ENCODE measurements around the gene MAPKAP1. TPM values are rescaled to one million over a fixed set of nuclear protein-coding genes. Genes with fewer than 3 reads are reported as not detected.

MAPKAP1 gene
- total and polyA plus RNA-seq, 9 of the 15 experiments (the other 6 are each of a cell fraction or from before 2014, with no cell fraction given), result 2.6 to 82.1 (median 61.1) TPM

DNA sequence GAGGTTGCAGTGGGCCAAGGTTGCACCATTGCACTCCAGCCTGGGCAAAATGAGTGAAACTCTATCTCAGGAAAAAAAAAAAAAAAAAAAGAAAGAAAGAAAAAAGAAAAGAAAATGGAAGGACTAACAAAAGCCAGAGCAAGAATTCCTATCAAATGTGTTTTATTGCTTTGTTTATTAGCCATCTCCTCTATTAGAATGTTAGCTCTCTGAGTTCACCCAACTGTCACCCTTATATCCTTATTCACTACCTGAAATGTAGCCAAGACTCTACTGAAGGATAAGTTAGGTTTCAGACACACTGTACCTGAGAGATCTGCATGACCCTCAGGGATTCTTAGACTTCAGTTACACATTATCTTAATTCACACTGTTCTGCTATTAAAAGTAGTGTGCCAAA lies 177.9 kb downstream of the MAPKAP1 start:
- in situ Hi-C loops (cut with MboI) (no loop called here), intact Hi-C loops (cut with micrococcal nuclease) (no loop called here)
- H4K20me1 ChIP-seq (replicated peaks; ENCODE audit: control insufficient read depth, insufficient read depth, low read length), result no peaks in the 10 kb centered on the region
- no peaks in the 10 kb centered on the region; a peak in 1 of 5 replicates for H3K4me1 ChIP-seq (replicated peaks in 1 of 2; ENCODE audit: control insufficient read depth in 2 of 2, insufficient read depth in 2 of 2, low read length in 2 of 2)
- CTCF ChIA-PET (ENCODE audit: low intra/inter-chr PET ratio), result no interaction called here
- H3K4me3 ChIP-seq, result no peak overlapping the region
- no peak for ATAC-seq
- no peak overlapping the region for H2AFZ ChIP-seq (ENCODE audit: low read depth, low read length)
- TF ChIP-seq, protein P1, sequence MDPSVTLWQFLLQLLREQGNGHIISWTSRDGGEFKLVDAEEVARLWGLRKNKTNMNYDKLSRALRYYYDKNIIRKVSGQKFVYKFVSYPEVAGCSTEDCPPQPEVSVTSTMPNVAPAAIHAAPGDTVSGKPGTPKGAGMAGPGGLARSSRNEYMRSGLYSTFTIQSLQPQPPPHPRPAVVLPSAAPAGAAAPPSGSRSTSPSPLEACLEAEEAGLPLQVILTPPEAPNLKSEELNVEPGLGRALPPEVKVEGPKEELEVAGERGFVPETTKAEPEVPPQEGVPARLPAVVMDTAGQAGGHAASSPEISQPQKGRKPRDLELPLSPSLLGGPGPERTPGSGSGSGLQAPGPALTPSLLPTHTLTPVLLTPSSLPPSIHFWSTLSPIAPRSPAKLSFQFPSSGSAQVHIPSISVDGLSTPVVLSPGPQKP (CRISPR knock-in tag; IDR thresholded peaks at IDR 0.05), result no peak
- TF ChIP-seq ASH1L (IDR thresholded peaks at IDR 0.05; ENCODE audit: borderline replicate concordance, low read depth, partially characterized antibody) (no peak), STAT5A (IDR thresholded peaks at IDR 0.05; ENCODE audit: borderline replicate concordance, low read length) (no peak), ZNF174 (CRISPR knock-in tag; IDR thresholded peaks at IDR 0.05) (no peak), JUND (IDR thresholded peaks at IDR 0.05; ENCODE audit: borderline replicate concordance, low read depth, low read length) (no peak), JUND (tag; IDR thresholded peaks at IDR 0.05; ENCODE audit: borderline replicate concordance, low read depth, low read length) (no peak), EP400 (IDR thresholded peaks at IDR 0.05) (no peak), RBM14 (IDR thresholded peaks at IDR 0.05; ENCODE audit: borderline replicate concordance, insufficient read depth, low read depth, low read length) (no peak), SAP30 (IDR thresholded peaks at IDR 0.05; ENCODE audit: borderline replicate concordance, insufficient read depth, low read depth, low read length, poor library complexity, severe bottlenecking) (no peak), MEF2A (IDR thresholded peaks at IDR 0.05; ENCODE audit: control insufficient read depth, low read depth, low read length) (no peak), PCBP2 (IDR thresholded peaks at IDR 0.05; ENCODE audit: low read depth, low read length, poor library complexity, severe bottlenecking) (no peak)
- TF ChIP-seq, protein P2, sequence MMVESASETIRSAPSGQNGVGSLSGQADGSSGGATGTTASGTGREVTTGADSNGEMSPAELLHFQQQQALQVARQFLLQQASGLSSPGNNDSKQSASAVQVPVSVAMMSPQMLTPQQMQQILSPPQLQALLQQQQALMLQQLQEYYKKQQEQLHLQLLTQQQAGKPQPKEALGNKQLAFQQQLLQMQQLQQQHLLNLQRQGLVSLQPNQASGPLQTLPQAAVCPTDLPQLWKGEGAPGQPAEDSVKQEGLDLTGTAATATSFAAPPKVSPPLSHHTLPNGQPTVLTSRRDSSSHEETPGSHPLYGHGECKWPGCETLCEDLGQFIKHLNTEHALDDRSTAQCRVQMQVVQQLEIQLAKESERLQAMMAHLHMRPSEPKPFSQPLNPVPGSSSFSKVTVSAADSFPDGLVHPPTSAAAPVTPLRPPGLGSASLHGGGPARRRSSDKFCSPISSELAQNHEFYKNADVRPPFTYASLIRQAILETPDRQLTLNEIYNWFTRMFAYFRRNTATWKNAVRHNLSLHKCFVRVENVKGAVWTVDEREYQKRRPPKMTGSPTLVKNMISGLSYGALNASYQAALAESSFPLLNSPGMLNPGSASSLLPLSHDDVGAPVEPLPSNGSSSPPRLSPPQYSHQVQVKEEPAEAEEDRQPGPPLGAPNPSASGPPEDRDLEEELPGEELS (CRISPR knock-in tag; IDR thresholded peaks at IDR 0.05; ENCODE audit: borderline replicate concordance), result no peak
- no peaks in the 10 kb centered on the region for H3K27me3 ChIP-seq (ENCODE audit: control insufficient read depth in 2 of 2, insufficient read depth in 2 of 2, low read length in 2 of 2)
- no peak overlapping the region for H3K9ac ChIP-seq (ENCODE audit: insufficient read depth in 1 of 2, low read depth in 2 of 2, low read length in 2 of 2)
- DNase-seq (ENCODE audit: extremely low read depth in 1 of 4, low spot score in 3 of 4), result no peak
- H3K9me3 ChIP-seq (replicated peaks; ENCODE audit: control insufficient read depth, insufficient read depth, low read depth, low read length), result no peaks in the 10 kb centered on the region
- no TSS peak for BruUV-seq (replicated peaks)
- no peak overlapping the region for H3K4me2 ChIP-seq (ENCODE audit: insufficient read depth, low read length)
- H3K9me1 ChIP-seq (ENCODE audit: control insufficient read depth, insufficient read depth, low read length), result no peaks in the 10 kb centered on the region
- no peak for FAIRE-seq
- H3K36me3 ChIP-seq (ENCODE audit: control insufficient read depth, insufficient read depth, low read length), result no peaks in the 10 kb centered on the region
- POLR2A ChIA-PET, result interaction anchor here (0.7 to 1.4 kb wide), 2 partner anchors 12 to 45 kb away, joined by 3 read pairs; no protein-coding TSS in a partner anchor
- no peaks in the 10 kb centered on the region for H3K79me2 ChIP-seq (ENCODE audit: control insufficient read depth, insufficient read depth, low read length)
- H3K27ac ChIP-seq (ENCODE audit: extremely low read depth, low read depth, low read length), result no peak overlapping the region

All from K562 (cell line).